ENCODE measurements around the gene ETNK1.

Gene ETNK1

DNA sequence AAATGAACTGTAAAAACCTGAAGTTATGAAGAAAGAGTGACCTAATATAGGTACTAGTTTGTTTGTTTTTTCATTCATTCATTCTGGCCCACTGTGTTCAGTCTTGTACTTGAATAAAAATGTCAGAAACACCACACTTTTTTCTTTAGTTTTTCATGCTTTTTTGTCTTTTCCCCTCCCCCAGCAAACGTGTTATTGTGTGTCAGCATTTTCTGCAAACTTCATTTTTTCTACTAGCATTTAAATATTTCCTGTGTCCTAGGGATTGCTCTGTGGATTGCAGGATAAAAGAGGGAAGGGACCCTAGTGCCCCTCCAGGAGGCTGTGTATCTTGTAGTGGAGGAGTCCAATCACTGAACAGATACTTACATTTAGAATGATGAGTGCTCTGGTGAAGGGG lies 42.2 kb downstream of the ETNK1 start:
- no CpG with 5 or more reads among the region's 1 CpG for WGBS (ENCODE audit: extremely low coverage, insufficient coverage, low lambda C conversion rate)
- peaks cover 2% of the 10 kb centered on the region for H3K36me3 ChIP-seq (ENCODE audit: control insufficient read depth, insufficient read depth, low read length)

DNA sequence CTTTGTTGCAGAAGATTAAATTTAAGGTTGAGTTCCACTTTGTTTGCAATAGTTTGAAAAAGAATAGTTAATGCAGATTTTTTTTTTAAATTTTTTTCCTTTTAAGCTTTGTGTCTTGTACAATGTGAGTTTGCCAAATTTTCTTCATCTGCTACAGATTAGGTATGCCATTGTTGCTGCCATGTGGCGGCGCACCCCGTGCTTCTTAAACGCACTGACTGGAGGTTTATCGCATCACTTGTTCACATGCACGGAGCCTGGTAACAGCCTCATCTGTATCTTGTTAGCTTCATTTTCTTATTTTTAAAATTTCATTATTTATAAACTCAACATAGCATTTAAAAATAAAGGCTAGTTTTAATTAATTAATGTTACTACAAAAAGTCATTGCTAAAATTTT lies 43.5 kb downstream of the ETNK1 start:
- Histone ChIP-seq H3K56ac (ENCODE audit: low read length) (no peak overlapping the region), H4K5ac (ENCODE audit: low read length) (no peak overlapping the region), H4K8ac (ENCODE audit: low read depth, low read length) (no peak overlapping the region), H3K4me1 (ENCODE audit: control insufficient read depth, low read depth, low read length) (no peaks in the 10 kb centered on the region), H3K4me3 (ENCODE audit: low read length) (no peak overlapping the region), H3K27me3 (ENCODE audit: insufficient read depth, low read length, poor library complexity) (no peaks in the 10 kb centered on the region), H2BK5ac (ENCODE audit: low read length) (no peak overlapping the region), H2BK120ac (ENCODE audit: low read depth, low read length) (no peak overlapping the region), H3K9ac (ENCODE audit: low read length) (no peak overlapping the region), H3K4me2 (ENCODE audit: low read length) (no peak overlapping the region), H3K79me1 (ENCODE audit: low read length) (no peaks in the 10 kb centered on the region), H2AK5ac (ENCODE audit: low read length) (no peak overlapping the region), H2BK15ac (replicated peaks; ENCODE audit: low read depth) (no peak overlapping the region), H3K4ac (ENCODE audit: low read depth, low read length) (no peak overlapping the region), H3K36me3 (ENCODE audit: control insufficient read depth, insufficient read depth, low read length) (peaks cover 2% of the 10 kb centered on the region), H3K27ac (ENCODE audit: low read depth, low read length) (no peak overlapping the region), H3K18ac (ENCODE audit: low read length) (no peak overlapping the region), H3K79me2 (ENCODE audit: control insufficient read depth, insufficient read depth, low read length) (no peaks in the 10 kb centered on the region), H3K23ac (ENCODE audit: low read length) (no peak overlapping the region)
- DNase-seq = no peak
- no CpG with 5 or more reads among the region's 6 CpGs for WGBS (ENCODE audit: extremely low coverage, insufficient coverage, low lambda C conversion rate)

More for the DNA sequence above, 42.2 kb downstream of the ETNK1 start:
- Histone ChIP-seq H3K79me2 (ENCODE audit: control insufficient read depth, insufficient read depth, low read length) (no peaks in the 10 kb centered on the region), H4K5ac (ENCODE audit: low read length) (no peak overlapping the region), H3K56ac (ENCODE audit: low read length) (no peak overlapping the region), H2BK5ac (ENCODE audit: low read length) (no peak overlapping the region), H3K23ac (ENCODE audit: low read length) (no peak overlapping the region), H3K4ac (ENCODE audit: low read depth, low read length) (no peak overlapping the region), H3K27me3 (ENCODE audit: insufficient read depth, low read length, poor library complexity) (no peaks in the 10 kb centered on the region), H2BK15ac (replicated peaks; ENCODE audit: low read depth) (no peak overlapping the region), H3K4me2 (ENCODE audit: low read length) (no peak overlapping the region), H2AK5ac (ENCODE audit: low read length) (no peak overlapping the region), H4K8ac (ENCODE audit: low read depth, low read length) (no peak overlapping the region), H3K79me1 (ENCODE audit: low read length) (no peaks in the 10 kb centered on the region), H2BK120ac (ENCODE audit: low read depth, low read length) (no peak overlapping the region), H3K4me1 (ENCODE audit: control insufficient read depth, low read depth, low read length) (no peaks in the 10 kb centered on the region), H3K9ac (ENCODE audit: low read length) (no peak overlapping the region), H3K18ac (ENCODE audit: low read length) (no peak overlapping the region), H3K4me3 (ENCODE audit: low read length) (no peak overlapping the region), H3K27ac (ENCODE audit: low read depth, low read length) (no peak overlapping the region)
- DNase-seq = no peak

DNA sequence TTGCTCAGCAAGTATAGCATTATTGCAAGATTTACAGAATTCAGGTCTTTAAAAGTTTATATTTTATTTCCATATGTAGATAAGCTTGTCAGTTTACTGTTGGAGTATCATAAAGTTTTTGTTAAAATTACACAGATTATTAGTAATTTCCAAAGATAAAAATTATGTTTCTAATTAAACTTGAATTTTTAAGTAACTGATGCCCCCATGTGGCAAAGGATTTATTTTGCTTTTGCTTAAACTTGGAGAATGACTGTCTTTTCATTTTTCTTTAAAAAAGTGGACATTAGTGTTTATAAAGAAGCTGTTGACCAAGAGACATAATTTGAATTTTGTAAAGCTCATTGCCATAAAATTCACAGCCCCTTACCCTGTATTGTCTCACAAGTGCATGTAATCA lies 45.8 kb downstream of the ETNK1 start:
- H3K4me1 ChIP-seq (ENCODE audit: control insufficient read depth, low read depth, low read length) = no peaks in the 10 kb centered on the region
- no peak for DNase-seq
- H3K23ac ChIP-seq (ENCODE audit: low read length) = no peak overlapping the region
- no peak overlapping the region for H2BK5ac ChIP-seq (ENCODE audit: low read length)
- H3K4me2 ChIP-seq (ENCODE audit: low read length) = no peak overlapping the region
- no peak overlapping the region for H4K5ac ChIP-seq (ENCODE audit: low read length)
- H4K8ac ChIP-seq (ENCODE audit: low read depth, low read length) = no peak overlapping the region
- H3K79me2 ChIP-seq (ENCODE audit: control insufficient read depth, insufficient read depth, low read length) = no peaks in the 10 kb centered on the region
- H3K4me3 ChIP-seq (ENCODE audit: low read length) = no peak overlapping the region
- no peaks in the 10 kb centered on the region for H3K27me3 ChIP-seq (ENCODE audit: insufficient read depth, low read length, poor library complexity)
- H3K27ac ChIP-seq (ENCODE audit: low read depth, low read length) = no peak overlapping the region
- H2BK15ac ChIP-seq (replicated peaks; ENCODE audit: low read depth) = no peak overlapping the region
- no peak overlapping the region for H3K9ac ChIP-seq (ENCODE audit: low read length)
- peaks cover 2% of the 10 kb centered on the region for H3K36me3 ChIP-seq (ENCODE audit: control insufficient read depth, insufficient read depth, low read length)
- no peak overlapping the region for H3K4ac ChIP-seq (ENCODE audit: low read depth, low read length)
- H2BK120ac ChIP-seq (ENCODE audit: low read depth, low read length) = no peak overlapping the region
- no peak overlapping the region for H3K56ac ChIP-seq (ENCODE audit: low read length)
- no peak overlapping the region for H3K18ac ChIP-seq (ENCODE audit: low read length)
- no peak overlapping the region for H2AK5ac ChIP-seq (ENCODE audit: low read length)
- no peaks in the 10 kb centered on the region for H3K79me1 ChIP-seq (ENCODE audit: low read length)

DNA sequence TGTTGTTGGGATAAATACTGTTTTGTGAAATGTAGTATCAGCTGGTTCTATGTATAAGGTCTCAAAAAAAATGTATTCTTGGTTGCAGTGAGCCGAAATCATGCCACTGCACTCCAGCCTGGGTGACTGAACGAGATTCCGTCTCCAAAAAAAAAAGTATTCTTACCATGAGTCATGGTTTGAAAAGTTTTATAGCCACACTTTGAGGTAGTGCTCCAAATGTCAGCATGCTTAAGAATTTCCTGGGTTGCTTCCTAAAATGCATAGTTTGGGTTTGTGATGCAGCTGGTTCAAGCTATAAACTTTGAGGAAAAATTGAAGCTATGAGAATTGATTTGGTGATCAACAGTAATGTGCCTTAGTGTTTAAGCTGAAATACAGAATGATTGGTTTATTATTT lies 48.0 kb downstream of the ETNK1 start:
- no CpG with 5 or more reads among the region's 3 CpGs for WGBS (ENCODE audit: extremely low coverage, insufficient coverage, low lambda C conversion rate)
- Histone ChIP-seq H3K18ac (ENCODE audit: low read length) (no peak overlapping the region), H3K4me3 (ENCODE audit: low read length) (no peak overlapping the region), H3K79me2 (ENCODE audit: control insufficient read depth, insufficient read depth, low read length) (no peaks in the 10 kb centered on the region), H2BK5ac (ENCODE audit: low read length) (no peak overlapping the region), H3K4me2 (ENCODE audit: low read length) (no peak overlapping the region), H3K27ac (ENCODE audit: low read depth, low read length) (no peak overlapping the region), H3K9ac (ENCODE audit: low read length) (no peak overlapping the region), H2AK5ac (ENCODE audit: low read length) (no peak overlapping the region), H4K8ac (ENCODE audit: low read depth, low read length) (no peak overlapping the region), H3K4ac (ENCODE audit: low read depth, low read length) (no peak overlapping the region), H3K23ac (ENCODE audit: low read length) (no peak overlapping the region), H3K27me3 (ENCODE audit: insufficient read depth, low read length, poor library complexity) (no peaks in the 10 kb centered on the region), H3K79me1 (ENCODE audit: low read length) (no peaks in the 10 kb centered on the region), H3K4me1 (ENCODE audit: control insufficient read depth, low read depth, low read length) (no peaks in the 10 kb centered on the region), H3K56ac (ENCODE audit: low read length) (no peak overlapping the region), H3K36me3 (ENCODE audit: control insufficient read depth, insufficient read depth, low read length) (no peaks in the 10 kb centered on the region), H4K5ac (ENCODE audit: low read length) (no peak overlapping the region), H2BK120ac (ENCODE audit: low read depth, low read length) (no peak overlapping the region), H2BK15ac (replicated peaks; ENCODE audit: low read depth) (no peak overlapping the region)
- no peak for DNase-seq

DNA sequence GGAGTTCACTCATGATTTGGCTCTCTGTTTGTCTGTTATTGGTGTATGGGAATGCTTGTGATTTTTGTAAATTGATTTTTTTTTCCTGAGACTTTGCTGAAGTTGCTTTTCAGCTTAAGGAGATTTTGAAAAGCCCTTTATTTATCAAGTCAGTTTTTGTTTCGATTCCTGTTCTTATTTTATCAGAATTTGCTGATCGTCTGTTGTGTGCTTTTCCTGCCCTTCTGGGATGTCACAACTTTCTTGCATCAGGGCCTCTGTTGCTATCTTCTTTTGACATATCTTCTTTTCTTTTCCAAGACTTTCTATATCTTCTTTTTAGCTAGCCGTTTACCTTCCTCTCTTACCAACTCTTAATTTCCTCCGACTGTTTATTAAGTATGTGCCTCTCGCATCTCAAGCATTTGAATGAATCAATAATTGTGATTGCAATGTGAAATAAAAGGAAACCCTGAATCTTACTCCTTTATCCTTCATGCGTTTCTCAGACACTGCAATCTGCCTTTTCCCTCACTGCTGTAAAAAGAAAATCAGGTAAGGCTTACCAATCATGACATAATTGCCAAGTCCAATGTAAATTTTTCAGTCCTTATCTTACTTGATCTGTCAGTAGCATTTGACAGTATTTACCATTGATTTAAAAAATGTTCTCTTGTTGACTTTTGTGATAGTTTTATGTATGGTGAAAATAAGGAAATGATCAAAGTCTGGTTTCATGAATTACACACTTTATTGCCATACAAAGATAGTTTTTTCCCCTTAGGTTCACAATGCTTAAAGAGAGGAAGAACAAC lies 53.0 kb downstream of the ETNK1 start:
- Histone ChIP-seq H3K9ac (ENCODE audit: low read length) (no peak overlapping the region), H3K4me2 (ENCODE audit: low read length) (no peak overlapping the region), H2BK5ac (ENCODE audit: low read length) (no peak overlapping the region), H3K4me3 (ENCODE audit: low read length) (no peak overlapping the region), H3K79me2 (ENCODE audit: control insufficient read depth, insufficient read depth, low read length) (no peaks in the 10 kb centered on the region), H3K56ac (ENCODE audit: low read length) (no peak overlapping the region), H4K5ac (ENCODE audit: low read length) (no peak overlapping the region), H3K4ac (ENCODE audit: low read depth, low read length) (no peak overlapping the region), H2AK5ac (ENCODE audit: low read length) (no peak overlapping the region), H3K4me1 (ENCODE audit: control insufficient read depth, low read depth, low read length) (no peaks in the 10 kb centered on the region), H3K27ac (ENCODE audit: low read depth, low read length) (no peak overlapping the region), H3K27me3 (ENCODE audit: insufficient read depth, low read length, poor library complexity) (no peaks in the 10 kb centered on the region), H2BK120ac (ENCODE audit: low read depth, low read length) (no peak overlapping the region), H3K18ac (ENCODE audit: low read length) (no peak overlapping the region), H3K79me1 (ENCODE audit: low read length) (no peaks in the 10 kb centered on the region), H3K36me3 (ENCODE audit: control insufficient read depth, insufficient read depth, low read length) (peaks cover 1% of the 10 kb centered on the region), H3K23ac (ENCODE audit: low read length) (no peak overlapping the region), H4K8ac (ENCODE audit: low read depth, low read length) (no peak overlapping the region), H2BK15ac (replicated peaks; ENCODE audit: low read depth) (no peak overlapping the region)
- 100% methylated on average over 2 of the region's 6 CpGs for WGBS (ENCODE audit: extremely low coverage, insufficient coverage, low lambda C conversion rate)
- DNase-seq = no peak

DNA sequence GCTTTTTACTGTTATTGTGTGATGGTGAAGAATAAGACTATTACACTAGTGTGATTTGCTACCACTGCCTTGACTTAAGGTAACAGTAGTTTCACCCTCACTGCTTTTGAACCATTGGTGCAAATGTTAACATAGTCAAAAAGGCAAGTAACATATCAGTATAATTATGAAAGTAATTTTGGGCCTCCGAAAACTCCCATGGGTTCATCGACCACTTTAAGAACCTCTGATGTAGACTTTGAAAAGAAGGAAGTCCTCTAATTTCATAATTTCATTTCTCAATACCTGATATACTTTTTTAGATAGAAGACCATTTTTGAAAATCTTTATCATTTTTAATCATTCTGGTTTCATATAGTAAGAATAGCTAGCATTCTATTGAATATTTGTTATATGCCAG lies 57.7 kb downstream of the ETNK1 start:
- Histone ChIP-seq H3K4ac (ENCODE audit: low read depth, low read length) (no peak overlapping the region), H3K79me2 (ENCODE audit: control insufficient read depth, insufficient read depth, low read length) (no peaks in the 10 kb centered on the region), H2BK5ac (ENCODE audit: low read length) (no peak overlapping the region), H3K27me3 (ENCODE audit: insufficient read depth, low read length, poor library complexity) (no peaks in the 10 kb centered on the region), H3K79me1 (ENCODE audit: low read length) (no peaks in the 10 kb centered on the region), H4K8ac (ENCODE audit: low read depth, low read length) (no peak overlapping the region), H2BK120ac (ENCODE audit: low read depth, low read length) (no peak overlapping the region), H3K23ac (ENCODE audit: low read length) (no peak overlapping the region), H3K27ac (ENCODE audit: low read depth, low read length) (no peak overlapping the region), H4K5ac (ENCODE audit: low read length) (no peak overlapping the region), H2AK5ac (ENCODE audit: low read length) (no peak overlapping the region), H2BK15ac (replicated peaks; ENCODE audit: low read depth) (no peak overlapping the region), H3K56ac (ENCODE audit: low read length) (no peak overlapping the region), H3K18ac (ENCODE audit: low read length) (no peak overlapping the region), H3K36me3 (ENCODE audit: control insufficient read depth, insufficient read depth, low read length) (peaks cover 1% of the 10 kb centered on the region), H3K9ac (ENCODE audit: low read length) (no peak overlapping the region), H3K4me3 (ENCODE audit: low read length) (no peak overlapping the region), H3K4me2 (ENCODE audit: low read length) (no peak overlapping the region), H3K4me1 (ENCODE audit: control insufficient read depth, low read depth, low read length) (no peaks in the 10 kb centered on the region)
- WGBS (ENCODE audit: extremely low coverage, insufficient coverage, low lambda C conversion rate) = no CpG with 5 or more reads among the region's 2 CpGs
- no peak for DNase-seq

All from mesendoderm (in vitro differentiated cells).